Diencephalon (tissue), 1 donor: ENCODE results near the gene WDR45. TPM values are rescaled to one million over a fixed set of nuclear protein-coding genes. Genes with fewer than 3 reads are reported as not detected.

Experiments
- small RNA-seq: library from RNA; depleted of rRNA; stranded (forward); fragments of <200 nt; gene quantifications from one replicate; pipeline ENCODE3, GENCODE V24; 2014
- total RNA-seq: library from RNA; depleted of rRNA; stranded (reverse); fragments of >200 nt; gene quantifications from one replicate; pipeline ENCODE4 v1.2.3, GENCODE V29; 2014

Gene WDR45
- 23.8 TPM for total RNA-seq

GRCh38 chrX:49079489-49080428 is at the start of gene WDR45:
Gene WDR45 (minus strand): TSS chrX:49079887. CDS start chrX:49078095, 1,792 bp downstream.

GRCh38 chrX:49073601-49074575 is 5.8 kb downstream of the WDR45 start, which contains the start of gene PRAF2:
Gene PRAF2 (minus strand): TSS chrX:49074002. CDS start chrX:49073987, 15 bp downstream.

DNA sequence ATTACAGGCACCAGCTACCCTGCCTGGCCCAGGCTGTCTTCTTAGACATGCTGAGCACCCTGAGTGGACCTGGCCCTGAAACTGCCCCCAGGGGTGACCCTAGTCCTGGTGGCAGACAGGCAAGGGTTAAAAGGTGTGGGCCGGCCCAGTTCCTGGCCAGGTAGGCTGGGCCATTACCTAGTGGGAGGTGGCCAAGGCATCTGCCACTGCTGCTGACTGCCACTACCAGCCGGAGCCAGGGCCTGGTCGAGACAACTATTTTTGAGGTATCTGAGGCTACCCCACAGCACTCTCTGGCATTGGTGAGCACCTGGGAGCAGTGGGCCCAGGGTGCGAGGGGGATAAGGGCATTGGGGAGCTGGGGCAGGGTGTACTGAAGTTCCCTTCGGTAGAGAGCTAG is 20.9 kb downstream of the WDR45 start, which contains the start of gene CCDC120:
Gene CCDC120, plus strand, starts transcription at position 206 of the 400 bp plus-strand sequence. CDS start 3,043 bp downstream, outside the sequence.

GRCh38 chrX:49043220-49043986 is 36.3 kb downstream of the WDR45 start, which contains the start of gene TFE3:
Gene TFE3 (minus strand): TSS chrX:49043357. CDS start chrX:49043226, 131 bp downstream.

Small RNAs within 50 kb of the gene (small RNA-seq; reads per million reads assigned to genes)
- gene RNU4-52P: 0.21 reads per million

Other genes with a start within 250 kb of the WDR45 start
- gene PCSK1N, start 244.3 kb downstream of the WDR45 start, total RNA-seq: 157 TPM
- gene TIMM17B, start 182.1 kb downstream of the WDR45 start, total RNA-seq: 30.0 TPM
- 40.1 TPM for gene PQBP1, start 182.0 kb downstream of the WDR45 start, total RNA-seq
- 12.5 TPM for gene SLC35A2, start 168.2 kb downstream of the WDR45 start, total RNA-seq
- 11.5 TPM for gene PIM2, start 160.9 kb downstream of the WDR45 start, total RNA-seq
- gene OTUD5, start 122.3 kb downstream of the WDR45 start, total RNA-seq: 29.3 TPM
- 4.2 TPM for gene KCND1, start 108.0 kb downstream of the WDR45 start, total RNA-seq
- gene GRIPAP1, start 77.6 kb downstream of the WDR45 start, total RNA-seq: 38.8 TPM
- 13.6 TPM for gene TFE3, start 36.5 kb downstream of the WDR45 start, total RNA-seq
- gene CCDC120, start 20.9 kb downstream of the WDR45 start, total RNA-seq: 3.5 TPM
- gene PRAF2, start 5.9 kb downstream of the WDR45 start, total RNA-seq: 11.5 TPM
- 22.4 TPM for gene GPKOW, start 43.8 kb upstream of the WDR45 start, total RNA-seq
- gene MAGIX, start 82.9 kb upstream of the WDR45 start, total RNA-seq: 2.8 TPM
- 3.5 TPM for gene PLP2, start 92.0 kb upstream of the WDR45 start, total RNA-seq
- gene PRICKLE3, start 106.5 kb upstream of the WDR45 start, total RNA-seq: 0.69 TPM
- 273 TPM for gene SYP, start 120.3 kb upstream of the WDR45 start, total RNA-seq
- gene CACNA1F, start 153.5 kb upstream of the WDR45 start, total RNA-seq: not detected
- 6.7 TPM for gene CCDC22, start 155.6 kb upstream of the WDR45 start, total RNA-seq
- gene FOXP3, start 184.8 kb upstream of the WDR45 start, total RNA-seq: not detected
- 15.7 TPM for gene PPP1R3F, start 189.9 kb upstream of the WDR45 start, total RNA-seq
- not detected for gene GAGE10, start 223.8 kb upstream of the WDR45 start, total RNA-seq
- not detected for gene GAGE12J, start 242.2 kb upstream of the WDR45 start, total RNA-seq